T-helper 2 cell treated with Interferon-gamma antibody and Interleukin-4, amounts not matched to agents 5 μg/mL and 100 μg/mL, for 36 hours (primary cell): ENCODE data around the gene AVP.
"Not testable (repeated sequence)": the region's sequence is repeated elsewhere in the genome, so short reads cannot be mapped to it uniquely, and the experiment has no call there.

ENCODE experiments used
- DNase-seq: peaks from one replicate; pipeline ENCODE4 v3.0.0; 2021; ENCODE audit warnings: low spot score
- H3K27ac Mint-ChIP-seq: one replicate; pipeline ENCODE4 v1.8.0; 2021; ENCODE audit warnings: mild to moderate bottlenecking, mixed read lengths
- H3K27me3 Mint-ChIP-seq: one replicate; pipeline ENCODE4 v1.8.0; 2021; ENCODE audit warnings: low read depth, mixed read lengths
- H3K36me3 Mint-ChIP-seq: one replicate; pipeline ENCODE4 v1.8.0; 2021; ENCODE audit warnings: low read depth, mixed read lengths
- H3K4me1 Mint-ChIP-seq: one replicate; pipeline ENCODE4 v1.8.0; 2021; ENCODE audit warnings: low read depth, mixed read lengths
- H3K4me3 Mint-ChIP-seq: one replicate; pipeline ENCODE4 v1.8.0; 2022; ENCODE audit warnings: mild to moderate bottlenecking, moderate library complexity, mixed read lengths
- H3K9me3 Mint-ChIP-seq: one replicate; pipeline ENCODE4 v1.8.0; 2021; ENCODE audit warnings: mixed read lengths

The AVP gene

DNA sequence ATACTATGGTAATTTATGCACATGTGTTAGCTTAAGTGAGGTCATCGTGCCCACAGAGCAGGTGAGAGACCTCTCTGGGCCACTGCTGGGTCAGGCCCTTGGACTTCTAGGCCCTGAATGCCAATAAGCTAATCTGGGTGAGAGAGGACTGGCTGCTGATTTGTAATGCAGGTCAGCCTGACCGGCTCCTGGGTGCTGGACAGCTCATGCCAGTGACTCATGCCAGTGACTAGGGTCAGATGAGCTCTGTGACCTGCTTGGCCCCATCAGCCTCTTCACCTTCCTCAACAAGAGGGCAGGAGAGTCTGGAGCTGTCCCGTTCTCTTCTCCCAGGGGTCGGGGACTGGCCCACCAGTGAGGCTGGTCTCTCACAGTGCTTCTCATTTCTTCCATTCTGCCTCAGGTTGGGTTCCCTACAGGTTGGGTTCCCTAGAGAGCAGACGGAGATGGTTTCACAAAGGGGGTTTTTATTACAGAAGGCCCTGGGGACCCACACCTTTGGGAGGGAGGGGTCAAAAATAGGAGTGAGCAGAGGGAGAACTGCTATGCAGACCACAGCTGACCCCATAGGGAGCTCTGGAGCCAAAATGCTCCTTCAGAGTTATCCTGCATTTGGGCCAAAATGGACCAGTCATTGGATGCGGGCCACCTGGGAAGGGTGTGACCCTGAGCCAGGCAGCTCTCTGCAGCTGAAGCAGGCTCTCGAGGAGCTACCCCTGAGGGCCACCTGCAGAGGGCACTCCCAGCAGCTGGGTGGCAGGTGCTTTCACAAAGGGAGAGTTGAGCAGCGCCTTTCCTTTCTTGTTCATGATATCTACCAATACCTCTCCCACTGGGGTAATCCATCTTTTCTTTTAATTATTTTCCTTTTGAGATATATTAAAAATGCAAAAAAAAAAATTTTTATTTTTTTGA, 15.3 kb downstream of the AVP start:
- peaks cover 7% of the 10 kb centered on the region for H3K27me3 Mint-ChIP-seq
- H3K4me3 Mint-ChIP-seq: no peak overlapping the region
- H3K4me1 Mint-ChIP-seq: peaks cover 16% of the 10 kb centered on the region
- peaks cover 2% of the 10 kb centered on the region for H3K36me3 Mint-ChIP-seq
- no peak for DNase-seq
- no peak overlapping the region for H3K27ac Mint-ChIP-seq
- no peaks in the 10 kb centered on the region for H3K9me3 Mint-ChIP-seq

DNA sequence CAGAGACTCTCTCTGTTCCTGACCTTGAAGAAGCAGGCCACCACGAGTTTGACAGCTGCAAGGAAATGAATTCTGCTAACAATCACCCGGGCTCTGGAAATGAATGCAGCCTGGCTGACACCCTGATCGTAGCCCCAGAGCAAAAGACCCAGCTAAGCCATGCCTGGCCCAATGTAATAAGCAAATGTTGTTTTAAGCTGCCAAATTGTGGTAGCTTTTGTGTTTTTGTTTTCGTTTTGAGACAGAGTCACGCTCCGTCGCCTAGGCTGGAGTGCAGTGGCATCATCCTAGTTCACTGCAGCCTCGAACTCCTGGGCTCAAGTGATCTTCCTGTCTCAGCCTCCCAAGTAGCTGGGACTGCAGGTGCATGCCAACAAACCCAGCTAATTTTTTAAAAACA, 16.4 kb downstream of the AVP start:
- no peak for DNase-seq
- Mint-ChIP-seq H3K4me3 (no peak overlapping the region), H3K27me3 (peaks cover 7% of the 10 kb centered on the region), H3K9me3 (no peaks in the 10 kb centered on the region), H3K4me1 (peaks cover 14% of the 10 kb centered on the region), H3K36me3 (peaks cover 2% of the 10 kb centered on the region), H3K27ac (no peak overlapping the region)

DNA sequence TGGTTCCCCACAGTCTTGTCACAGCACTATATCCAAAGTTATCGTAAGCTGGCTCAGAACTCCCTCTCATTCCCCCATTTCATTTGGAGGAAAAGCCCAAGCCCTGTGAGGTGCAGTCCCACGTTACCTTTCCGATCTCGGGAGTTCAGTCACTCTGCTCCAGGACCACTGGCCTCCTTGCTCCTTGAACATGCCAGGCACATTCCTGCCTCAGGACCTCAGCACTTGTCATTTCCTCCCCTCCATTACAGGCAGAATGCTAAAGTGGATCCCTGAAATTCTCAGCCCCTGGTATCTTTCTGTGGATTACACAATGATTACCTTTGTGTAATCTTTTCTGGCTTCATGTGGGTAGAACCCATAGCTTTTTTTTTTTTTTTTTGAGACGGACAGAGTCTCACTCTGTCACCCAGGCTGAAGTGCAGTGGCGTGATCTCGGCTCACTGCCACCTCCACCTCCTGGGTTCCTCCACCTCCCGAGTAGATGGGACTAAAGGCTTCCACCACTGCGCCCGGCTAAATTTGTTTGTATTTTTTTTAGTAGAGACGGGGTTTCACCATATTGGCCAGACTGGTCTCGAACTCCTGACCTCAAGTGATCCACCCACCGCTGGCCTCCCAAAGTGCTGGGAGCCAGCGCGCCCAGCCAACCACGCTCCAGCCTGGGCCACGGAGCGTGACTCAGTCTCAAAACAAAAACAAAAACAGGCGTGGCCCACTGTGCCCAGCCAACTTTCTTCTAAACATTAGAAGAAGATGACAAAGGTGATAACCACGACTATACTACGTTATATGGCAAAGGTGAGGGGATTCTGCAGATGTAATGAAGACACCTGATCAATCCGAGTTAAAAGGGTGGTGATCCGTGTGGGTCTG, 17.1 kb downstream of the AVP start:
- Mint-ChIP-seq H3K9me3 (no peaks in the 10 kb centered on the region), H3K27me3 (peaks cover 3% of the 10 kb centered on the region), H3K4me1 (peaks cover 10% of the 10 kb centered on the region), H3K27ac (no peak overlapping the region), H3K4me3 (no peak overlapping the region), H3K36me3 (peaks cover 2% of the 10 kb centered on the region)
- DNase-seq: no peak

DNA sequence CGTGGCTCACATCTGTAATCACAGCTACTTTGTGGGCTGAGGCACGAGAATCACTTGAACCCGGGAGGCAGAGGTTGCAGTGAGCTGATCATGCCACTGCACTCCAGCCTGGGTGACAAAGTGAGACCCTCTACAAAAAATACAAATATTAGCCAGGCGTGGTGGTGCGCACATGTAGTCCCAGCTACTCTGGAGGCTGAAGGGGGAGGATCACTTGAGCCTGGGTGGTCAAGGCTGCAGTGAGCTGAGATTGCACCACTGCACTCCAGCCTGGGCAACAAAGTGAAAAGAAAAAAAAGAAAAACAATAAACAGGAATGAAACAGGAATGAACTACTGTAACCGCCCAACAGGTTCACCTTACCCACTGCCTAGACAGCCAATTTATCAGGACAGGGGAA, 20.4 kb downstream of the AVP start:
- not testable (repeated sequence) for H3K27ac Mint-ChIP-seq, DNase-seq, H3K4me1 Mint-ChIP-seq, H3K27me3 Mint-ChIP-seq, H3K4me3 Mint-ChIP-seq, H3K9me3 Mint-ChIP-seq, H3K36me3 Mint-ChIP-seq

DNA sequence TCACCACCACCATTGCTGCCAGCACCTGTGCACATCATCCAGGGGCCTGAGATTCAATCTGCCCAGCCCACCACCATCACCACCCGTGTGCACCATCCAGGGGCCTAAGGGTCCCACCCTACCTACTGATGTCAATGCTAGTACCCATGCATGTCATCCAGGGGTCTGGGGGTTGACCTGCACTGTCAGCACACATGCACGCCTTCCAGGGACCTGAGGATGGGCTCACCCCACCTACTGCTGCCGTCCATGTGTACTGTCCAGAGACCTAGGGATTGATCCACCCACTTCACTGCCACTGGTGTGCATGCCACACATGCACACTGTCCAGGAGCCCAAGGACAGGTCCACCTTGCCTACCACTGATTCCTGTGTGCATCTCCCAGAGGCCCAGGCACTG, 25.0 kb downstream of the AVP start:
- H3K36me3 Mint-ChIP-seq: no peaks in the 10 kb centered on the region
- no peak for DNase-seq
- H3K27ac Mint-ChIP-seq: no peak overlapping the region
- H3K9me3 Mint-ChIP-seq: no peaks in the 10 kb centered on the region
- no peaks in the 10 kb centered on the region for H3K27me3 Mint-ChIP-seq
- H3K4me1 Mint-ChIP-seq: peaks cover 2% of the 10 kb centered on the region
- no peak overlapping the region for H3K4me3 Mint-ChIP-seq

DNA sequence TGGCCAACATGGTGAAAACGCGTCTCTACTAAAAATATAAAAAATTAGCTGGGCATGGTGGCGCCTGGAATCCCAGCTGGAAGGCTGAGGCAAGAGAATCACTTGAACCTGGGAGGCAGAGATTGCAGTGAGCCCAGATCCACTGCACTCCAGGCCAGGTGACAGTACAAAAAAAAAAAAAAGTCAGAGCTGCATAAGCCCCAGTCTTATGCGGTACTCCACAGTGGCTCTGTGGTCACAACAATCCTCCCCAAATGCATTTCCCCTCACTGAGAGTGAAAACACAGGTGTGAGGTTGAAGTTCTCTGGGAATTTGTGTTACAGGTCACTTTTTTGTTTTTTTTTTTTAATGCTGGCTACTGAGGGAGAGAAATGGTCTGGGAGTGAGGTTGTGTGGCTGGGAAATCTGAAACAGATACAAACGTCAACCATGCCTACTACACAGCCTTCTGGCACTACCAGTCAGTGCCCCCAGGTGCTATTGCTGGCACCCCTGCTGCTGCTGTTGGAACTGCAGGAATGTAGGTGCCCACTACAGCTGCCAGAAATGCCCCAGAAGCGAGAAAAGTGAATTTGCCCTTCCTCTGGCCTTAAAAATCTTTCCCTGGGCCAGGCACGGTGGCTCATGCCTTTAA, 33.0 kb downstream of the AVP start:
- Mint-ChIP-seq H3K36me3 (peaks cover 21% of the 10 kb centered on the region), H3K4me3 (no peak overlapping the region), H3K27me3 (no peaks in the 10 kb centered on the region), H3K4me1 (peaks cover 17% of the 10 kb centered on the region), H3K27ac (no peak overlapping the region), H3K9me3 (no peaks in the 10 kb centered on the region)
- no peak for DNase-seq

DNA sequence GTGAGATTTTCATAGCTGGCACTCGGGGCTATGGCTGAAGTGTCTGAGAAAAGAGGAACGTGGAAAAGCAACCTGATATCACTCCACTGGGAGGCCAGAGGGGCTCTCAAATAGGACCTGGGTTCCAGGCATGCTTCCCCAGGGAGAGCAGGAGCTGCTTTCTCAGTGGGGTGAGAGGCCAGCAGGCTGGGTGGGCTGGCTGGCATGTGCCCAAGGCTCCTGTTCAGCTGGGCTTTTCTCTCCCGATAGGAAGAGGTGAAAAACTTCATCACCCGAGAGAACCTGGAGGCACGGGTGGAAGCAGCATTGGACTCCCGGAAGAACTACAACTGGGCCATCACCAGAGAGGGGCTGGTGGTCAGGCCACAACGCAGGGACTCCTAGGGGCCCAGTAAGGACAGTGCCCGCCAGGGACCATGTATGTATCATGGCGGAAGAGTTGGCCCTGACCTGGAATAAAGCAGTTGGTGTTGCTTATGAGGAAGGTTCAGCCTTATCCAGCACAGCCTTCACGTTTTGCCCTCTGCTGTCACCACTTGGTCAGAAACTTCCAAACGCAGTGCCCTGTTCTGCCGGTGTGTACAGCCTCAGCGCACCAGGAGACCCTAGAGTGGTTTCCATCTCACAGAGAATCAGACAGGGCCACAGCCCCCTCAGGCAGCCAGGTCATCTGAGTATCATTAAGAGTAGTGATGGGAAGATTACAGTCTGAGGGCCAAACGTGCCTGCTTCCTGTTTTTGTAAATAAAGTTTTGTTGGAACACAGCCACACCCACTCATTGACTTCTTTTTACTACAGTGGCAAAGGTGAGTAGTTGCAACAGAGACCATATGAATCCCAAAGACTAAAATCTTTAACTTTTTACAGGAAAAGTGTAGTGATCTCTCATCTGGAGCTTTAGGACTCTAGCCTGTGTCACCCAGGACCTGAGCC, 36.8 kb downstream of the AVP start:
- Mint-ChIP-seq H3K27me3 (no peaks in the 10 kb centered on the region), H3K27ac (no peak overlapping the region), H3K36me3 (peaks cover 21% of the 10 kb centered on the region), H3K4me1 (peaks cover 21% of the 10 kb centered on the region), H3K4me3 (peak overlapping the region; percentile 95), H3K9me3 (no peaks in the 10 kb centered on the region)
- DNase-seq: no peak

DNA sequence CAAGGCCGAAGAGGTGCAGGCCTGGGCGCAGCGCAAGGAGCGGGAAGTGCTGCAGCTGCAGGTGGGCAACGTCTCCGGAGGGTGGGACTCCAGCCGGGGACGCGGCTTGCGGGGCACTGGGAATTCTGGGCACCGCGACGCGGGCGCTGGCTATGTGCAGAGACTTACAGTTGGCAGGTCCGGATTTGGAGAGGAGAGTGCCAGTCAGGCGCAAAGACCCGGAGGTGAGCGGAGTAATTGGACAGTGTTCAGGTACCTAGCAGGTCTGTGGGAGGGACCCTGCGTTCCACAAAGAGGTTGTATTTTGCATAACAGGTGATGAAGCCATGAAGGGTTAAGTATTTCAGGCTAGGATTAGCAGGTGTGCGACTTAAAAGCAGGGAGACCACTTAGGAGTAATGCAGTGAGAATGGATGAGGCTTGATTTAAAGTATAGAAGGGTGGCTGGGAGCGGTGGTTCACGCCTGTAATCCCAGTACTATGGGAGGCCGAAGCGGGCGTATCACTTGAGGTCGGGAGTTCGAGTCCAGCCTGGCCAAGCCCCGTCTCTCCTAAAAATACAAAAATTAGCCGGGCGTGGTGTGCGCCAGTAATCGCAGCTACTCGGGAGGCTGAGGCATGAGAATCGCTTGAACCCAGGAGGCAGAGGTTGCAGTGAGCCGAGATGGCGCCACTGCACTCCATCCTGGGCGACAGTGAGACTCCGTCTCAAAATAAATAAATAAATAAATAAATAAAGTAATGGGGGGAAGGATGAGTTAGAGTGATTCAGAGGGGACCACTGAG, 37.7 kb downstream of the AVP start:
- H3K4me1 Mint-ChIP-seq: peaks cover 22% of the 10 kb centered on the region
- H3K27ac Mint-ChIP-seq: peak overlapping the region; percentile 70
- no peaks in the 10 kb centered on the region for H3K9me3 Mint-ChIP-seq
- H3K27me3 Mint-ChIP-seq: no peaks in the 10 kb centered on the region
- DNase-seq: no peak
- peaks cover 23% of the 10 kb centered on the region for H3K36me3 Mint-ChIP-seq
- peak overlapping the region; percentile 95 for H3K4me3 Mint-ChIP-seq

DNA sequence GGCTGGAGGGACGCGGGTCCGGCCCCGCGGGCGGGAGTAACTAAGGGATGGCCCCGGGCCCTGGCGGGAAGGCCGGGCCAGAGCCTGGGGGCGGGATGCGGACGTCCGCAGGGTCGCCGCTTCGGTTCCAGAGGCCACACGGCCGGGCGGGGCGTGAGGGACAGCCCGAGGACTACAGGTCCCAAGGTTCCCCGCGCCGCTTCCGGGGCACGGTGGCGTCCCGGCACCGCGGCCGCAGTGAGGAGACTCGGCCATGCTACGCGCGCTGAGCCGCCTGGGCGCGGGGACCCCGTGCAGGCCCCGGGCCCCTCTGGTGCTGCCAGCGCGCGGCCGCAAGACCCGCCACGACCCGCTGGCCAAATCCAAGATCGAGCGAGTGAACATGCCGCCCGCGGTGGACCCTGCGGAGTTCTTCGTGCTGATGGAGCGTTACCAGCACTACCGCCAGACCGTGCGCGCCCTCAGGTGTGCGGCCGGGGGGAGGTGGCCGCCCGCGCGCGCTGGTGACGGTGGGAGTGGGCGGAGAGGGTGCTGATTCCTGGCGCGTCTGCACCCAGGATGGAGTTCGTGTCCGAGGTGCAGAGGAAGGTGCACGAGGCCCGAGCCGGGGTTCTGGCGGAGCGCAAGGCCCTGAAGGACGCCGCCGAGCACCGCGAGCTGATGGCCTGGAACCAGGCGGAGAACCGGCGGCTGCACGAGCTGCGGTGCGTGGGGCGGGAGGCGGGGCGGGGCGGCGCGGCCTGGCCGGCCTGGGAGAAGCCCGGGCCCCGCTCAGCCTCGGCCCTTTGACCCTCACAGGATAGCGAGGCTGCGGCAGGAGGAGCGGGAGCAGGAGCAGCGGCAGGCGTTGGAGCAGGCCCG, 38.5 kb downstream of the AVP start, which contains the start of gene MRPS26:
MRPS26 (plus strand) TSS at position 237 of the 861 bp plus-strand sequence; CDS start at position 254, 17 bp downstream.
- Mint-ChIP-seq H3K27ac (peak within 1 kb of the TSS; percentile 70), H3K4me1 (peaks cover 22% of the 10 kb centered on the region), H3K4me3 (peak within 1 kb of the TSS; percentile 95), H3K9me3 (no peaks in the 10 kb centered on the region), H3K27me3 (no peaks in the 10 kb centered on the region), H3K36me3 (peaks cover 28% of the 10 kb centered on the region)
- peak; percentile 90 for DNase-seq

DNA sequence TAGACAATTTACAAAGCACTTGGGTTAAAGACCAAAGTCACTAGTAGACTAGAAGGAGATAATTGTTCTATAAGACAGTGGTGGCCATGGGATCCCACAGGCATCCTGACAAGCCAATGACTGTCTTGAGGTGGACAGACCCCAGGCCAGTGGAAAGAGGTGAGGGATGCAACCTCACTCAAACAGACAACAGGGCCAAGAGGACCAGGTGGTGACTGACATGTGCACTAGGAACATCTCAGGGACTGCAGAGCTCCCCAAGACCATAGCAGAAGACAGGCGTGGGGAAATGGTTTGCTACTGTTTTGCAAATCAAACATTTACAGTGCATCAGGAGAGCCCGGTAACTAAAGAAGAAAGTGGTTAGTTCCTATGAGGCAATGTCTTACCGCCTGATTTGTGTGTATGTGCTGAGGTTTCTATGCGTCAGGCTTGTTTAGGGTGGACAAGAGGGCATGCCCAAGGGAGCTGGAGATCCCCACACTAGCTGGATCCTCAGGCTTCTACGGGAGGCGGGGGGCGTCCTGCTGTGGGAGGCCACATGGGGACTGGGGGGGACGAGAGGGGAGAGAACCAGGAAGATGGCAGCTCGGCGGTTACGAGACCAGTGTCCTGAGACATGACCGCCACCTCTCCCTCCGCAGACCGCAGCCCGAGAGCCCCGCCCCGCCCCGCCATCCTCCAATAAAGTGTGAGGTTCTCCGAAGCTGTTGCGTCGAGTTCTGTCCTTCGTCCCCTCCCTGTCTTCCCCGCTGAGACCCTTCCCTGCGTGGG, 39.3 kb downstream of the AVP start:
- peak overlapping the region; percentile 67 for H3K4me3 Mint-ChIP-seq
- no peak for DNase-seq
- peaks cover 32% of the 10 kb centered on the region for H3K36me3 Mint-ChIP-seq
- peak overlapping the region; percentile 62 for H3K27ac Mint-ChIP-seq
- H3K9me3 Mint-ChIP-seq: no peaks in the 10 kb centered on the region
- no peaks in the 10 kb centered on the region for H3K27me3 Mint-ChIP-seq
- H3K4me1 Mint-ChIP-seq: peaks cover 28% of the 10 kb centered on the region

DNA sequence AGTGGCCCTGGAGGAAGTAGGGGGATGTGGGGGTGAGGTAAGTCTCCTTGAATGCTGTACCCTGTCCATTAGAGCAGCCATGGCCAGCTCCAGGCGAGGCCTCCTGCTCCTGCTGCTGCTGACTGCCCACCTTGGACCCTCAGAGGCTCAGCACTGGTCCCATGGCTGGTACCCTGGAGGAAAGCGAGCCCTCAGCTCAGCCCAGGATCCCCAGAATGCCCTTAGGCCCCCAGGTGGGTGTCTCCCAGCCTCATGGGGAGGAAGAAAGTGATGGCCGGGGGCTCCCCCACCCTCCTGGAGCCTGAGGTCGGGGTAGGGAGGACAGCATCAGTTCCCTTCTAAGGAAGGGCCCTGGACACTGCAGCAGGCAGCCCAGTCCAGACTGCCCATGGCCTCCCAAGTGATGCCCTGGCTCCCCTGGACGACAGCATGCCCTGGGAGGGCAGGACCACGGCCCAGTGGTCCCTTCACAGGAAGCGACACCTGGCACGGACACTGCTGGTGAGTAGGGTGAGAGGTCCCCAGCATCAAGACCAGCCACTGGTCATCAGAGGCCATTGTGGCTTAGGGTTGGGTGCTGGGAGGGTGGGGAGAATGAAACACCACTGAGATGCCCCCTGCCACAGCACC, 40.1 kb downstream of the AVP start:
- Mint-ChIP-seq H3K4me1 (peaks cover 28% of the 10 kb centered on the region), H3K9me3 (no peaks in the 10 kb centered on the region), H3K4me3 (no peak overlapping the region), H3K36me3 (peaks cover 34% of the 10 kb centered on the region), H3K27ac (peak overlapping the region; percentile 36), H3K27me3 (no peaks in the 10 kb centered on the region)
- no peak for DNase-seq
